IMR-90 (cell line): ENCODE results near the gene CNTN4. TPM values are rescaled to one million over a fixed set of nuclear protein-coding genes. Genes with fewer than 3 reads are reported as not detected.

Experiments used
- ATAC-seq: fragments of 200-7000 bp; cut with Tn5 transposase; 2 replicates; pipeline ENCODE4 v1.9.1; 2020; ENCODE audit warnings: low read depth, mild to moderate bottlenecking, moderate library complexity
- BruUV-seq: library from RNA; stranded (reverse); fragments of 400-500 nt; replicated peaks from 2 replicates; lab custom pipeline; 2021; lab: Mats Ljungman, UMichigan
- CTCF ChIA-PET: fragments of 300-600 bp; formaldehyde crosslinking; extraction: SDS; loops from one replicate; lab custom pipeline; 2021; ENCODE audit warnings: antibody characterized with exemption; lab: Yijun Ruan, JAX
- POLR2A ChIA-PET: fragments of 300-600 bp; sonication (Branson Sonifier 250); formaldehyde crosslinking; loops from one replicate; lab custom pipeline; 2022; ENCODE audit warnings: antibody characterized with exemption; ENCODE audit not compliant: unreplicated experiment; lab: Charles Lee
- DNase-seq: peaks from one replicate; pipeline ENCODE4 v3.0.0; 2013
- H2AFZ ChIP-seq: replicated peaks from 2 replicates; pipeline ENCODE3; 2013; ENCODE audit warnings: low read length, mild to moderate bottlenecking; ENCODE audit not compliant: poor library complexity
- H2AK5ac ChIP-seq: 2 replicates; pipeline ENCODE4 v1.6.1; 2013; ENCODE audit warnings: low read depth, low read length, inconsistent platforms
- H2AK9ac ChIP-seq: replicated peaks from 2 replicates; pipeline ENCODE3; 2013; ENCODE audit warnings: mild to moderate bottlenecking, low read depth, low read length, moderate library complexity; ENCODE audit not compliant: poor library complexity
- H2BK120ac ChIP-seq: 2 replicates; pipeline ENCODE4 v1.6.1; 2013; ENCODE audit warnings: low read depth, low read length, inconsistent platforms
- H2BK15ac ChIP-seq: 3 replicates; pipeline ENCODE4 v1.6.1; 2013; ENCODE audit warnings: low read depth, low read length, inconsistent platforms
- H2BK20ac ChIP-seq: 2 replicates; pipeline ENCODE4 v1.6.1; 2013; ENCODE audit warnings: low read depth, mild to moderate bottlenecking, inconsistent platforms, low read length, moderate library complexity
- H2BK5ac ChIP-seq: 2 replicates; pipeline ENCODE4 v1.6.1; 2013; ENCODE audit warnings: mild to moderate bottlenecking, low read depth, low read length, inconsistent platforms; ENCODE audit not compliant: poor library complexity, severe bottlenecking
- H3K14ac ChIP-seq: replicated peaks from 2 replicates; pipeline ENCODE4 v1.6.1; 2013; ENCODE audit warnings: low read depth, low read length, inconsistent platforms
- H3K18ac ChIP-seq: 2 replicates; pipeline ENCODE4 v1.6.1; 2013; ENCODE audit warnings: low read depth, low read length, control low read depth
- H3K23ac ChIP-seq: 2 replicates; pipeline ENCODE4 v1.6.1; 2013; ENCODE audit warnings: low read depth, low read length, inconsistent platforms
- H3K27ac ChIP-seq: 2 replicates; pipeline ENCODE4 v1.5.1; 2013; ENCODE audit warnings: mild to moderate bottlenecking, control low read depth, low read length; ENCODE audit not compliant: insufficient read depth
- H3K27me3 ChIP-seq: 2 replicates; pipeline ENCODE4 v1.6.1; 2013; ENCODE audit warnings: low read length; ENCODE audit not compliant: control insufficient read depth, insufficient read depth
- H3K36me3 ChIP-seq: 2 replicates; pipeline ENCODE4 v1.6.1; 2013; ENCODE audit warnings: low read length, mixed read lengths; ENCODE audit not compliant: control insufficient read depth, insufficient read depth
- H3K4ac ChIP-seq: 2 replicates; pipeline ENCODE4 v1.6.1; 2013; ENCODE audit warnings: low read depth, low read length, inconsistent platforms
- H3K4me1 ChIP-seq: 2 replicates; pipeline ENCODE4 v1.6.1; 2013; ENCODE audit warnings: low read length, mixed read lengths; ENCODE audit not compliant: control insufficient read depth, insufficient read depth
- H3K4me2 ChIP-seq: 2 replicates; pipeline ENCODE4 v1.6.1; 2013; ENCODE audit warnings: low read depth, mild to moderate bottlenecking, control low read depth, low read length, moderate library complexity
- H3K4me3 ChIP-seq: 2 replicates; pipeline ENCODE4 v1.5.1; 2013; ENCODE audit warnings: low read depth, mild to moderate bottlenecking, control low read depth, low read length, moderate library complexity; ENCODE audit not compliant: insufficient read depth
- H3K56ac ChIP-seq: 2 replicates; pipeline ENCODE4 v1.6.1; 2013; ENCODE audit warnings: low read length, inconsistent platforms; ENCODE audit not compliant: insufficient read depth; ENCODE audit errors: extremely low read depth
- H3K79me1 ChIP-seq, 2 experiments: 2 replicates each; pipeline ENCODE4 v1.6.1; 2013; ENCODE audit warnings: low read length in 2 of 2, inconsistent platforms in 1 of 2, low read depth in 1 of 2
- H3K9ac ChIP-seq: 2 replicates; pipeline ENCODE4 v1.6.1; 2013; ENCODE audit warnings: low read depth, low read length, control low read depth
- H3K9me1 ChIP-seq: 2 replicates; pipeline ENCODE4 v1.6.1; 2013; ENCODE audit warnings: low read length, inconsistent platforms; ENCODE audit not compliant: insufficient read depth
- H3K9me3 ChIP-seq: 2 replicates; pipeline ENCODE4 v1.6.1; 2013; ENCODE audit warnings: low read length; ENCODE audit not compliant: control insufficient read depth, insufficient read depth
- H4K20me1 ChIP-seq: 2 replicates; pipeline ENCODE4 v1.6.1; 2013; ENCODE audit warnings: low read length, inconsistent platforms; ENCODE audit not compliant: insufficient read depth
- H4K5ac ChIP-seq: 2 replicates; pipeline ENCODE4 v1.6.1; 2013; ENCODE audit warnings: mild to moderate bottlenecking, low read depth, low read length, control low read depth
- H4K8ac ChIP-seq, 2 experiments: 2 replicates each; pipeline ENCODE4 v1.6.1; 2013; ENCODE audit warnings: low read depth in 2 of 2, low read length in 2 of 2, control low read depth in 1 of 2, inconsistent platforms in 1 of 2
- H4K91ac ChIP-seq: 2 replicates; pipeline ENCODE4 v1.6.1; 2013; ENCODE audit warnings: low read depth, low read length, inconsistent platforms; ENCODE audit not compliant: insufficient read depth
- BHLHE40 ChIP-seq: fragments of 150-350 bp; IDR thresholded peaks from 2 replicates; pipeline ENCODE4 v1.6.1; 2016; ENCODE audit warnings: mild to moderate bottlenecking, low read depth, low read length
- CEBPB ChIP-seq: IDR thresholded peaks from 2 replicates; pipeline ENCODE4 v1.6.1; 2012; ENCODE audit warnings: low read depth, low read length, improper control_type of control experiment
- CHD1 ChIP-seq: IDR thresholded peaks from 2 replicates; pipeline ENCODE4 v1.6.1; 2012; ENCODE audit warnings: low read depth, low read length, improper control_type of control experiment
- CTCF ChIP-seq: conservative IDR thresholded peaks from 2 replicates; pipeline ENCODE4 v1.5.1; 2012; ENCODE audit warnings: mild to moderate bottlenecking, low read depth, low read length, improper control_type of control experiment
- FOS ChIP-seq: fragments of 150-350 bp; IDR thresholded peaks from 2 replicates; pipeline ENCODE4 v1.6.1; 2016; ENCODE audit warnings: low read depth, low read length
- MAFK ChIP-seq: IDR thresholded peaks from 2 replicates; pipeline ENCODE4 v1.6.1; 2012; ENCODE audit warnings: low read depth, low read length, improper control_type of control experiment
- MAZ ChIP-seq: IDR thresholded peaks from 2 replicates; pipeline ENCODE4 v1.6.1; 2012; ENCODE audit warnings: low read depth, mild to moderate bottlenecking, low read length, improper control_type of control experiment, moderate library complexity, borderline replicate concordance
- MXI1 ChIP-seq: IDR thresholded peaks from 2 replicates; pipeline ENCODE4 v1.6.1; 2012; ENCODE audit warnings: low read depth, mild to moderate bottlenecking, low read length, moderate library complexity, borderline replicate concordance
- NFE2L2 ChIP-seq: fragments of 150-350 bp; IDR thresholded peaks from 2 replicates; pipeline ENCODE4 v1.6.1; 2016; ENCODE audit warnings: low read depth, mild to moderate bottlenecking, low read length
- POLR2A ChIP-seq: IDR thresholded peaks from 2 replicates; pipeline ENCODE4 v1.6.1; 2012; ENCODE audit warnings: mild to moderate bottlenecking, low read depth, low read length
- RAD21 ChIP-seq: IDR thresholded peaks from 2 replicates; pipeline ENCODE4 v1.6.1; 2012; ENCODE audit warnings: low read length, improper control_type of control experiment
- RCOR1 ChIP-seq: IDR thresholded peaks from 2 replicates; pipeline ENCODE4 v1.6.1; 2012; ENCODE audit warnings: mild to moderate bottlenecking, low read length, improper control_type of control experiment; ENCODE audit not compliant: insufficient replicate concordance
- RFX5 ChIP-seq: IDR thresholded peaks from 2 replicates; pipeline ENCODE4 v1.8.0; 2012; ENCODE audit warnings: low read depth, mild to moderate bottlenecking, low read length, moderate library complexity
- SMC3 ChIP-seq: fragments of 150-350 bp; IDR thresholded peaks from 2 replicates; pipeline ENCODE4 v1.6.1; 2016; ENCODE audit warnings: low read depth, mild to moderate bottlenecking, antibody characterized with exemption, low read length, moderate library complexity
- USF2 ChIP-seq: fragments of 150-350 bp; IDR thresholded peaks from 2 replicates; pipeline ENCODE4 v1.6.1; 2017; ENCODE audit warnings: mild to moderate bottlenecking, antibody characterized with exemption, low read length, low read depth
- WGBS, 2 experiments: methylation state at CpG; one replicate each; pipeline versions ENCODE4 v1.1.5 to v1.1.7; 2013; ENCODE audit warnings: missing lambda C conversion rate in 2 of 2; ENCODE audit not compliant: insufficient read length in 1 of 2; ENCODE audit errors: extremely low coverage in 2 of 2; 5-methylcytosine and 5-hydroxymethylcytosine counted together
- dilution Hi-C: fragments of 300-500 bp; cut with HindIII; formaldehyde crosslinking; loops from one replicate; pipeline ENCODE4 v1.14.3; 2018; ENCODE audit warnings: low sequenced_read_pairs; ENCODE audit not compliant: unreplicated experiment
- in situ Hi-C: fragments of 300-500 bp; cut with MboI; formaldehyde crosslinking; loops from 3 replicates; pipeline ENCODE4 v1.14.3; 2019; ENCODE audit warnings: low sequenced_read_pairs, inconsistent platforms, mixed read lengths
- intact Hi-C: fragments of 100-400 bp; cut with micrococcal nuclease; formaldehyde crosslinking; loops from 2 replicates; pipeline ENCODE4 v1.10.0; 2022
- polyA plus RNA-seq, 3 experiments: library from polyadenylated mRNA; depleted of rRNA; stranded (reverse); fragments of >200 nt; gene quantifications; 2 replicates each; pipeline ENCODE4 v1.2.3, GENCODE V29; 2012; ENCODE audit warnings: low replicate concordance in 1 of 3
- total RNA-seq: library from RNA; depleted of rRNA; stranded (reverse); fragments of >200 nt; gene quantifications from 2 replicates; pipeline ENCODE4 v1.2.3, GENCODE V29; 2012
- TF ChIP-seq, protein P1 (sequence below): fragments of 150-350 bp; IDR thresholded peaks from 2 replicates; pipeline ENCODE4 v1.6.1; 2016; ENCODE audit warnings: low read depth, mild to moderate bottlenecking, low read length, moderate library complexity, borderline replicate concordance

The CNTN4 gene
- total and polyA plus RNA-seq, 2 of the 4 experiments (the other 2 are of a cell fraction), result under 0.01 TPM; not detected in 1

DNA sequence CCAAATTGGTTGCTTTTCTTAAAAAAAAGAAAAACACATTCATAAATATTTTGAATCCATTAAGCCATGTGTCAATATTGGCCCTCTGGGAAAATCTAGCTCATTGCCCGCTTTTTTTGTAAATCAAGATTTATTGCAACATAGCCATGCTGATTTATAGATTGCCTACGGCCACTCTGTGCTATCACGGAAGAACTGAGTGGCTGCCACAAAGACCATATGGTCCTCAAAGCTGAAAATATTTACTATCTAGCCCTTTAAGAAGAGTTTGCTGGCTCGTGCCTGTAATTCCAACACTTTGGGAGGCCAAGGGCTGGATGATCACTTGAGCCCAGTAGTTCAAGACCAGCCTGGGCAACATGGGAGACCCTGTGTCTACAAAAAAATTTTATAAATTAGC is 965.6 kb downstream of the CNTN4 start:
- ATAC-seq, result no peak

More for the DNA sequence above, 965.6 kb downstream of the CNTN4 start:
- intact Hi-C loops (no loop called here), in situ Hi-C loops (no loop called here), dilution Hi-C loops (no loop called here)
- Histone ChIP-seq H4K20me1 (no peaks in the 10 kb centered on the region), H3K27ac (no peak overlapping the region), H3K18ac (no peak overlapping the region), H2BK5ac (no peak overlapping the region), H3K4me1 (no peaks in the 10 kb centered on the region), H2BK120ac (no peak overlapping the region), H4K91ac (no peak overlapping the region), H3K14ac (no peak overlapping the region), H3K4me2 (no peak overlapping the region), H3K9me1 (no peaks in the 10 kb centered on the region), H3K4me3 (no peak overlapping the region), H3K9me3 (no peaks in the 10 kb centered on the region), H3K4ac (no peak overlapping the region), H3K79me1 (no peaks in the 10 kb centered on the region), H3K9ac (no peak overlapping the region), H4K8ac (no peak overlapping the region), H2AK9ac (no peak overlapping the region), H2AFZ (no peak overlapping the region), H4K5ac (no peak overlapping the region), H3K36me3 (no peaks in the 10 kb centered on the region), H3K56ac (no peak overlapping the region), H3K23ac (no peak overlapping the region), H2AK5ac (no peak overlapping the region), H3K27me3 (no peaks in the 10 kb centered on the region), H2BK15ac (no peak overlapping the region), H2BK20ac (no peak overlapping the region)
- TF ChIP-seq MXI1 (no peak), MAFK (no peak), MAZ (no peak), SMC3 (no peak), CHD1 (no peak), NFE2L2 (no peak), CEBPB (no peak), CTCF (no peak), BHLHE40 (no peak), RAD21 (no peak), RCOR1 (no peak), USF2 (no peak), POLR2A (no peak), RFX5 (no peak), FOS (no peak)
- TF ChIP-seq, protein P1, sequence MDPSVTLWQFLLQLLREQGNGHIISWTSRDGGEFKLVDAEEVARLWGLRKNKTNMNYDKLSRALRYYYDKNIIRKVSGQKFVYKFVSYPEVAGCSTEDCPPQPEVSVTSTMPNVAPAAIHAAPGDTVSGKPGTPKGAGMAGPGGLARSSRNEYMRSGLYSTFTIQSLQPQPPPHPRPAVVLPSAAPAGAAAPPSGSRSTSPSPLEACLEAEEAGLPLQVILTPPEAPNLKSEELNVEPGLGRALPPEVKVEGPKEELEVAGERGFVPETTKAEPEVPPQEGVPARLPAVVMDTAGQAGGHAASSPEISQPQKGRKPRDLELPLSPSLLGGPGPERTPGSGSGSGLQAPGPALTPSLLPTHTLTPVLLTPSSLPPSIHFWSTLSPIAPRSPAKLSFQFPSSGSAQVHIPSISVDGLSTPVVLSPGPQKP, result no peak
- CTCF ChIA-PET, result no interaction called here
- POLR2A ChIA-PET, result no interaction called here
- WGBS, 2 experiments, result no CpG with 5 or more reads among the region's 4 CpGs
- DNase-seq, result no peak
- no TSS peak for BruUV-seq
